Neural cell (in vitro differentiated cells): ENCODE results near the gene CYP3A5. TPM values are rescaled to one million over a fixed set of nuclear protein-coding genes. Genes with fewer than 3 reads are reported as not detected.

Experiments
- H2AFZ ChIP-seq: fragments of 200-600, 300-800 bp; sonication (generic), shearing (Covaris generic); 2 replicates; pipeline ENCODE4 v1.6.0; 2014; ENCODE audit warnings: low read depth, mild to moderate bottlenecking, antibody characterized with exemption, low read length, moderate library complexity
- H3F3A ChIP-seq: fragments of 200-600 bp; shearing (Covaris generic); 2 replicates; pipeline ENCODE4 v1.6.1; 2016; ENCODE audit warnings: mild to moderate bottlenecking, moderate library complexity, mixed read lengths, antibody characterized with exemption, low read length; ENCODE audit not compliant: insufficient read depth, poor library complexity, severe bottlenecking
- H3K27ac ChIP-seq: fragments of 200-600, 300-800 bp; sonication (generic), shearing (Covaris generic); 2 replicates; pipeline ENCODE4 v1.5.1; 2014; ENCODE audit warnings: mild to moderate bottlenecking, low read length, moderate library complexity
- H3K27me3 ChIP-seq: fragments of 300-800, 200-600 bp; sonication (generic), shearing (Covaris generic); 2 replicates; pipeline ENCODE4 v1.6.0; 2014; ENCODE audit warnings: mild to moderate bottlenecking, low read depth, low read length, moderate library complexity; ENCODE audit not compliant: insufficient read depth
- H3K36me3 ChIP-seq: fragments of 300-800, 200-600 bp; sonication (generic), shearing (Covaris generic); 2 replicates; pipeline ENCODE4 v1.5.1; 2014; ENCODE audit warnings: mild to moderate bottlenecking, antibody characterized with exemption, low read length, moderate library complexity; ENCODE audit not compliant: insufficient read depth
- H3K4me2 ChIP-seq: fragments of 300-800, 200-600 bp; sonication (generic), shearing (Covaris generic); 2 replicates; pipeline ENCODE4 v1.6.0; 2014; ENCODE audit warnings: mild to moderate bottlenecking, low read length
- H3K4me3 ChIP-seq: fragments of 300-800, 200-600 bp; sonication (generic), shearing (Covaris generic); 2 replicates; pipeline ENCODE4 v1.5.1; 2014; ENCODE audit warnings: mild to moderate bottlenecking, low read length, moderate library complexity
- H3K79me2 ChIP-seq: fragments of 200-600 bp; shearing (Covaris generic); replicated peaks from 2 replicates; pipeline ENCODE4 v1.6.0; 2014; ENCODE audit warnings: mild to moderate bottlenecking, low read length, moderate library complexity; ENCODE audit not compliant: insufficient read depth
- H3K9ac ChIP-seq: fragments of 300-800, 200-600 bp; sonication (generic), shearing (Covaris generic); 2 replicates; pipeline ENCODE4 v1.6.1; 2016; ENCODE audit warnings: mild to moderate bottlenecking, low read length, mixed read lengths
- H3K9me2 ChIP-seq: fragments of 200-600 bp; shearing (Covaris generic); 2 replicates; pipeline ENCODE4 v1.6.1; 2016; ENCODE audit warnings: mild to moderate bottlenecking, low read length, mixed read lengths; ENCODE audit not compliant: insufficient read depth
- H3K9me3 ChIP-seq: fragments of 200-600, 300-800 bp; sonication (generic), shearing (Covaris generic); 2 replicates; pipeline ENCODE4 v1.6.1; 2016; ENCODE audit warnings: mild to moderate bottlenecking, mixed run types, low read length, moderate library complexity, mixed read lengths
- H4K20me1 ChIP-seq: fragments of 200-600 bp; shearing (Covaris generic); 2 replicates; pipeline ENCODE4 v1.6.1; 2016; ENCODE audit warnings: mild to moderate bottlenecking, mixed run types; ENCODE audit not compliant: insufficient read depth
- EP300 ChIP-seq: fragments of 450-650 bp; conservative IDR thresholded peaks from 2 replicates; pipeline ENCODE4 v1.6.1; 2014; ENCODE audit warnings: antibody characterized with exemption, mild to moderate bottlenecking, moderate library complexity; ENCODE audit not compliant: poor library complexity, severe bottlenecking
- EZH2 ChIP-seq: fragments of 200-600, 300-800 bp; shearing (Covaris generic), sonication (generic); IDR thresholded peaks from 2 replicates; pipeline ENCODE4 v1.6.1; 2014; ENCODE audit warnings: antibody characterized with exemption, low read length, borderline replicate concordance, mild to moderate bottlenecking; ENCODE audit not compliant: insufficient read depth, poor library complexity, severe bottlenecking
- MXI1 ChIP-seq: fragments of 450-650 bp; conservative IDR thresholded peaks from 2 replicates; pipeline ENCODE4 v1.6.1; 2014; ENCODE audit warnings: antibody characterized with exemption, mild to moderate bottlenecking; ENCODE audit not compliant: poor library complexity, severe bottlenecking
- POLR2AphosphoS5 ChIP-seq: IDR thresholded peaks from 2 replicates; pipeline ENCODE4 v1.6.1; 2012
- TAF1 ChIP-seq: IDR thresholded peaks from 2 replicates; pipeline ENCODE4 v1.6.1; 2012; ENCODE audit warnings: low read depth
- polyA plus RNA-seq: library from polyadenylated mRNA; depleted of rRNA; stranded (reverse); fragments of >200 nt; gene quantifications from 2 replicates; pipeline ENCODE4 v1.2.3, GENCODE V29; 2014
- TF ChIP-seq, protein P1 (sequence below): fragments of 450-650 bp; IDR thresholded peaks from 2 replicates; pipeline ENCODE4 v1.5.1; 2014; ENCODE audit warnings: antibody characterized with exemption, mild to moderate bottlenecking, moderate library complexity; ENCODE audit not compliant: poor library complexity, severe bottlenecking
- TF ChIP-seq, protein P2 (sequence below): IDR thresholded peaks from 2 replicates; pipeline ENCODE4 v1.6.1; 2012; ENCODE audit warnings: borderline replicate concordance

CYP3A5 gene
- polyA plus RNA-seq, 1 donor from 2014 or later, result not detected

DNA sequence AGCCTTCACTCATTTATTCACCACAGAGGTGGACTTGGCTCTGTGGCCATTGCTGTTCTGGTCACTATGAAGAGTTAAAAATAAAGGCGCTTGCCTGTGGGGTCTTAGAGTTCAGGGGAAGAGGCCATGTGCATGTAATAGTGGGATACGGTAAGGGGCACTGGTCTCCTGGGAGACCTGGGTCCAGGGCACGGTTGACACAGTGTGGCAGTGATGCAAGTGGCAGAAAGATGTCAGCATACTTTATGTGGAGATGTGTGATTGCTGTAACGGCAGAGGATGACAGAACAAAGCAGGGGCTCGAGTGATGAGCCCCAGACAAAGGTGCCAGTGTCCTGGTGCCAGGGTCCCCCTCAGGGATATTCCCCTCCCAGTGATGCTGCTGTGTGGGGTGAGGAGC lies 54.5 kb downstream of the CYP3A5 start:
- no peak overlapping the region for H3K4me3 ChIP-seq
- peaks cover 10% of the 10 kb centered on the region for H3K36me3 ChIP-seq
- H3K9me3 ChIP-seq, result no peaks in the 10 kb centered on the region
- no peak overlapping the region for H2AFZ ChIP-seq
- H4K20me1 ChIP-seq, result no peaks in the 10 kb centered on the region
- H3F3A ChIP-seq, result no peaks in the 10 kb centered on the region
- no peaks in the 10 kb centered on the region for H3K27me3 ChIP-seq
- no peak overlapping the region for H3K4me2 ChIP-seq
- no peak overlapping the region for H3K27ac ChIP-seq
- no peaks in the 10 kb centered on the region for H3K79me2 ChIP-seq
- H3K9me2 ChIP-seq, result no peaks in the 10 kb centered on the region
- no peak for TF ChIP-seq MXI1
- no peak overlapping the region for H3K9ac ChIP-seq

DNA sequence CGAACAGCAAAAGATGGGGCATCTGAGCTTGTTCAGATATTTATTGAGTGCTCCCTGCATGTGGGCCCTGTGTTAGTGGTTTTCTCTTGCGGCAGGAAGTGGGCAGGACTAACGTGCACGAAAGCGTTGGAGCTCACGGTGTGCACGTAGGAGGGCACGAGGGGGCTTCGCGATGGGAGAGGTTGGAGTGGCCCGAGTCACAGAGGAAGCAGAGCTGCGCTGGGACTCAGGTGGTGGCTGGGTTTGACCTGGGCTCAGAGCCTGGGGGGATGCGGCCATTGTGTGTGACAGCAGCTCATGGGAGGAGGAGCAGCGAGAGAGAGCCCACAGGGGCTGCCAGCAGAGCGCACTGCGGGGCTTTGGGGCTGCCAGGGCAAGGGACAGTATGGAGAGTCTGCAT lies 55.3 kb downstream of the CYP3A5 start:
- no peaks in the 10 kb centered on the region for H3K9me3 ChIP-seq
- H3K27me3 ChIP-seq, result no peaks in the 10 kb centered on the region
- no peak overlapping the region for H3K4me2 ChIP-seq
- H3K9me2 ChIP-seq, result no peaks in the 10 kb centered on the region
- no peaks in the 10 kb centered on the region for H3K79me2 ChIP-seq
- H2AFZ ChIP-seq, result no peak overlapping the region
- no peak overlapping the region for H3K9ac ChIP-seq
- H3K4me3 ChIP-seq, result no peak overlapping the region
- no peaks in the 10 kb centered on the region for H4K20me1 ChIP-seq
- no peaks in the 10 kb centered on the region for H3F3A ChIP-seq
- peaks cover 10% of the 10 kb centered on the region for H3K36me3 ChIP-seq
- H3K27ac ChIP-seq, result no peak overlapping the region
- TF ChIP-seq EZH2, result no peak
- no peak for TF ChIP-seq EP300
- TF ChIP-seq MXI1, result no peak
- TF ChIP-seq, protein P1, sequence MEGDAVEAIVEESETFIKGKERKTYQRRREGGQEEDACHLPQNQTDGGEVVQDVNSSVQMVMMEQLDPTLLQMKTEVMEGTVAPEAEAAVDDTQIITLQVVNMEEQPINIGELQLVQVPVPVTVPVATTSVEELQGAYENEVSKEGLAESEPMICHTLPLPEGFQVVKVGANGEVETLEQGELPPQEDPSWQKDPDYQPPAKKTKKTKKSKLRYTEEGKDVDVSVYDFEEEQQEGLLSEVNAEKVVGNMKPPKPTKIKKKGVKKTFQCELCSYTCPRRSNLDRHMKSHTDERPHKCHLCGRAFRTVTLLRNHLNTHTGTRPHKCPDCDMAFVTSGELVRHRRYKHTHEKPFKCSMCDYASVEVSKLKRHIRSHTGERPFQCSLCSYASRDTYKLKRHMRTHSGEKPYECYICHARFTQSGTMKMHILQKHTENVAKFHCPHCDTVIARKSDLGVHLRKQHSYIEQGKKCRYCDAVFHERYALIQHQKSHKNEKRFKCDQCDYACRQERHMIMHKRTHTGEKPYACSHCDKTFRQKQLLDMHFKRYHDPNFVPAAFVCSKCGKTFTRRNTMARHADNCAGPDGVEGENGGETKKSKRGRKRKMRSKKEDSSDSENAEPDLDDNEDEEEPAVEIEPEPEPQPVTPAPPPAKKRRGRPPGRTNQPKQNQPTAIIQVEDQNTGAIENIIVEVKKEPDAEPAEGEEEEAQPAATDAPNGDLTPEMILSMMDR, result no peak
- TF ChIP-seq TAF1, result no peak
- TF ChIP-seq, protein P2, sequence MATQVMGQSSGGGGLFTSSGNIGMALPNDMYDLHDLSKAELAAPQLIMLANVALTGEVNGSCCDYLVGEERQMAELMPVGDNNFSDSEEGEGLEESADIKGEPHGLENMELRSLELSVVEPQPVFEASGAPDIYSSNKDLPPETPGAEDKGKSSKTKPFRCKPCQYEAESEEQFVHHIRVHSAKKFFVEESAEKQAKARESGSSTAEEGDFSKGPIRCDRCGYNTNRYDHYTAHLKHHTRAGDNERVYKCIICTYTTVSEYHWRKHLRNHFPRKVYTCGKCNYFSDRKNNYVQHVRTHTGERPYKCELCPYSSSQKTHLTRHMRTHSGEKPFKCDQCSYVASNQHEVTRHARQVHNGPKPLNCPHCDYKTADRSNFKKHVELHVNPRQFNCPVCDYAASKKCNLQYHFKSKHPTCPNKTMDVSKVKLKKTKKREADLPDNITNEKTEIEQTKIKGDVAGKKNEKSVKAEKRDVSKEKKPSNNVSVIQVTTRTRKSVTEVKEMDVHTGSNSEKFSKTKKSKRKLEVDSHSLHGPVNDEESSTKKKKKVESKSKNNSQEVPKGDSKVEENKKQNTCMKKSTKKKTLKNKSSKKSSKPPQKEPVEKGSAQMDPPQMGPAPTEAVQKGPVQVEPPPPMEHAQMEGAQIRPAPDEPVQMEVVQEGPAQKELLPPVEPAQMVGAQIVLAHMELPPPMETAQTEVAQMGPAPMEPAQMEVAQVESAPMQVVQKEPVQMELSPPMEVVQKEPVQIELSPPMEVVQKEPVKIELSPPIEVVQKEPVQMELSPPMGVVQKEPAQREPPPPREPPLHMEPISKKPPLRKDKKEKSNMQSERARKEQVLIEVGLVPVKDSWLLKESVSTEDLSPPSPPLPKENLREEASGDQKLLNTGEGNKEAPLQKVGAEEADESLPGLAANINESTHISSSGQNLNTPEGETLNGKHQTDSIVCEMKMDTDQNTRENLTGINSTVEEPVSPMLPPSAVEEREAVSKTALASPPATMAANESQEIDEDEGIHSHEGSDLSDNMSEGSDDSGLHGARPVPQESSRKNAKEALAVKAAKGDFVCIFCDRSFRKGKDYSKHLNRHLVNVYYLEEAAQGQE, result no peak
- no peak for TF ChIP-seq POLR2AphosphoS5

DNA sequence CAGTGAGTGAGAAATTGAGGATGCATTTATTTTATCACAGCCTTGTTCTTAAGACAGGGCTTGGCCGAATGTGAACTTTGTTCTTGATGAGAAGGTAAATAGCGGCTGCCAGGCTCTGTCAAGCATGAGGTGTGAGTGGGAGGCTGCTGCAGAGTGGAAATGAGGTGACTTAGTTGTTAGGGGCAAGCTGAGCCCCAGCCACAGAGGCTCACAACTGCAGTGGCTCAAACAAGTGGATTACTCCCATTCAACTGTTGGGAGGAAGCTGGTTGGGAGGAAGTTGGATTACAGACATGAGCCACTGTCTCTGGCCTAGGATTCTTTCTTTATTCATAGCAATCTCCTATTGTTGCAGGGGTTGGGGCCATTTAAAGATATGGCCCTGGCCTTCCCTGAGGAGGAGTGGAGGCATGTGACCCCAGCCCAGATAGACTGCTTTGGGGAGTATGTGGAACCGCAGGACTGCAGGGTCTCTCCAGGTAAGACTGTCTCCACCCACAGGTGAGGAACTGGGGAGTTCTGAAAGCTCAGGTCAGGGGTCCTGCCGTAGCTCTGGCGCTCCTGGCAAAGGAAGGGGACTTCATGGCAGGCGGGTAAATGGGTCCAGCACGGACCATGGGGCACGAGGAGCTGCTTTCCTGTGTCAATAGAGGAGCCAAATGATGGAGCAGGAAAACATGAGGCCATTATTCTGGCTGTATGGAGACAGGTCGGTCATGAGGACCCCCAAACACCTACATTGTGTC lies 55.9 kb downstream of the CYP3A5 start:
- H3K4me2 ChIP-seq, result no peak overlapping the region
- no peaks in the 10 kb centered on the region for H3F3A ChIP-seq
- no peaks in the 10 kb centered on the region for H3K9me2 ChIP-seq
- no peaks in the 10 kb centered on the region for H4K20me1 ChIP-seq
- H3K27ac ChIP-seq, result no peak overlapping the region
- H3K4me3 ChIP-seq, result no peak overlapping the region
- TF ChIP-seq MXI1, result no peak
- H2AFZ ChIP-seq, result no peak overlapping the region
- H3K79me2 ChIP-seq, result no peaks in the 10 kb centered on the region
- H3K9me3 ChIP-seq, result no peaks in the 10 kb centered on the region
- no peaks in the 10 kb centered on the region for H3K27me3 ChIP-seq
- H3K36me3 ChIP-seq, result peaks cover 10% of the 10 kb centered on the region
- H3K9ac ChIP-seq, result no peak overlapping the region
